Naive thymus-derived CD4-positive, alpha-beta T cell (primary cell): ENCODE measurements around the gene GNB3. TPM values are rescaled to one million over a fixed set of nuclear protein-coding genes. Genes with fewer than 3 reads are reported as not detected.

ENCODE experiments used
- ATAC-seq: fragments of 150-1000 bp; cut with Tn5 transposase; 2 replicates; pipeline ENCODE4 v1.10.0; 2021; ENCODE audit warnings: mild to moderate bottlenecking, moderate library complexity
- CTCF ChIA-PET: fragments of 350-600 bp; sonication (Branson Sonifier 250); formaldehyde crosslinking; loops from one replicate; lab custom pipeline; 2021; ENCODE audit warnings: antibody characterized with exemption; lab: Charles Lee
- POLR2A ChIA-PET: fragments of 350-600 bp; sonication (Branson Sonifier 250); formaldehyde crosslinking; loops from one replicate; lab custom pipeline; 2021; ENCODE audit warnings: antibody characterized with exemption, inconsistent platforms; lab: Charles Lee
- DNase-seq, 9 donors: peaks; one replicate each; pipeline versions ENCODE4 v3.0.0 to v3.0.0-alpha.2; 2020 to 2022; ENCODE audit warnings: mixed read lengths in 1 of 9
- H3K27ac ChIP-seq: one replicate; pipeline ENCODE4 v1.7.0; 2013; ENCODE audit warnings: mild to moderate bottlenecking, low read depth, low read length, moderate library complexity
- H3K27me3 ChIP-seq, 2 donors: one replicate each; pipeline ENCODE4 v1.7.0; 2013; ENCODE audit warnings: low read length in 2 of 2, mild to moderate bottlenecking in 2 of 2, moderate library complexity in 2 of 2; ENCODE audit not compliant: control insufficient read depth in 2 of 2, insufficient read depth in 2 of 2
- H3K36me3 ChIP-seq, 3 experiments: 1 replicate in 2 of 3; 2 replicates in 1 of 3; pipeline ENCODE4 v1.7.0; 2013; ENCODE audit warnings: low read length in 3 of 3, mild to moderate bottlenecking in 3 of 3, moderate library complexity in 1 of 3; ENCODE audit not compliant: insufficient read depth in 3 of 3, control insufficient read depth in 2 of 3
- H3K4me1 ChIP-seq, 2 donors: one replicate each; pipeline ENCODE4 v1.7.0; 2013; ENCODE audit warnings: low read length in 2 of 2, mild to moderate bottlenecking in 2 of 2, moderate library complexity in 1 of 2; ENCODE audit not compliant: control insufficient read depth in 2 of 2, insufficient read depth in 2 of 2
- H3K4me3 ChIP-seq: 2 replicates; pipeline ENCODE4 v1.7.0; 2013; ENCODE audit warnings: mild to moderate bottlenecking, low read length
- H3K9me3 ChIP-seq, 3 experiments: 1 replicate in 2 of 3; 2 replicates in 1 of 3; pipeline ENCODE4 v1.7.0; 2013; ENCODE audit warnings: low read length in 3 of 3; ENCODE audit not compliant: control insufficient read depth in 2 of 3
- H3K27ac Mint-ChIP-seq, 9 donors: one replicate each; pipeline ENCODE4 v1.8.0; 2020 to 2022; ENCODE audit warnings: mixed read lengths in 9 of 9, mild to moderate bottlenecking in 8 of 9, moderate library complexity in 5 of 9, inconsistent platforms in 2 of 9
- H3K27me3 Mint-ChIP-seq, 5 donors: one replicate each; pipeline ENCODE4 v1.8.0; 2021 to 2022; ENCODE audit warnings: mixed read lengths in 5 of 5, mild to moderate bottlenecking in 1 of 5
- H3K36me3 Mint-ChIP-seq, 5 donors: one replicate each; pipeline ENCODE4 v1.8.0; 2020 to 2022; ENCODE audit warnings: mixed read lengths in 5 of 5, mild to moderate bottlenecking in 3 of 5, inconsistent platforms in 1 of 5
- H3K4me1 Mint-ChIP-seq, 7 donors: one replicate each; pipeline ENCODE4 v1.8.0; 2020 to 2022; ENCODE audit warnings: mixed read lengths in 7 of 7, mild to moderate bottlenecking in 3 of 7, inconsistent platforms in 1 of 7
- H3K4me3 Mint-ChIP-seq, 10 donors: one replicate each; pipeline ENCODE4 v1.8.0; 2020 to 2022; ENCODE audit warnings: mild to moderate bottlenecking in 10 of 10, mixed read lengths in 10 of 10, moderate library complexity in 6 of 10, inconsistent platforms in 2 of 10
- H3K9me3 Mint-ChIP-seq, 11 donors: one replicate each; pipeline ENCODE4 v1.8.0; 2020 to 2022; ENCODE audit warnings: mixed read lengths in 11 of 11, mild to moderate bottlenecking in 4 of 11, inconsistent platforms in 1 of 11, moderate library complexity in 1 of 11
- intact Hi-C, 2 donors: fragments of 100-400 bp; cut with micrococcal nuclease; formaldehyde crosslinking; loops; one replicate each; pipeline ENCODE4 v1.15.1; 2023
- polyA plus RNA-seq, 2 donors: library from polyadenylated mRNA; unstranded; fragments of 300-500 nt; fragmentation: Illumina TruSeq; gene quantifications; one replicate each; pipeline ENCODE4 v1.2.3, GENCODE V29; 2021
- total RNA-seq, 6 experiments: library from RNA in 5 of 6; stranded (reverse) in 5 of 6; gene quantifications; 1 replicate in 5 of 6; 2 replicates in 1 of 6; pipeline ENCODE4 v1.2.3 and lab custom pipeline; 2021 to 2026

Gene GNB3
- total and polyA plus RNA-seq, 7 experiments from 2014 or later: 0.23 to 11.8 (median 2.5) TPM; not detected in 1

- no peak for ATAC-seq
These were observed 7.0 kb downstream of the GNB3 start for GRCh38 chr12:6847676-6848075.

GRCh38 chr12:6849427-6849826, 8.7 kb downstream of the GNB3 start:
- Histone ChIP-seq H3K4me3 (no peak overlapping the region), H3K36me3 (peaks cover 0 to 6% (median 4%) of the 10 kb centered on the region in 3 experiments), H3K27ac (no peak overlapping the region), H3K9me3 (no peaks in the 10 kb centered on the region), H3K4me1 (peaks cover 16 to 17% of the 10 kb centered on the region in 2 donors), H3K27me3 (no peaks in the 10 kb centered on the region)
- Mint-ChIP-seq H3K4me1 (peaks cover 12 to 38% (median 22%) of the 10 kb centered on the region in 7 donors), H3K27me3 (no peaks in the 10 kb centered on the region), H3K9me3 (no peaks in the 10 kb centered on the region), H3K27ac (peak overlapping the region in 2 of 9 donors; percentile 9 to 65), H3K36me3 (peaks cover 0 to 25% (median 8%) of the 10 kb centered on the region in 5 donors), H3K4me3 (peak overlapping the region in 2 of 10 donors; percentile 48 to 95)
- ATAC-seq (no peak), DNase-seq (no peak)
- POLR2A ChIA-PET: interaction anchor here (0.6 to 1.2 kb wide), 3 partner anchors 38 to 144 kb away, joined by 3 to 4 read pairs (median 3); partner anchors contain the start of gene COPS7A
- intact Hi-C loops: no loop called here
- CTCF ChIA-PET: interaction anchor here (0.6 to 2.0 kb wide), 3 partner anchors 14 to 227 kb away, joined by 3 to 5 read pairs (median 4); partner anchors contain the start of gene P3H3

More at GRCh38 chr12:6847676-6848075, 7.0 kb downstream of the GNB3 start:
- H3K4me1 Mint-ChIP-seq: peaks cover 0 to 25% (median 7%) of the 10 kb centered on the region in 7 donors
- peak overlapping the region in 1 of 9 donors; percentile 44 for H3K27ac Mint-ChIP-seq
- Histone ChIP-seq H3K27ac (no peak overlapping the region), H3K36me3 (peaks cover 0 to 6% (median 4%) of the 10 kb centered on the region in 3 experiments), H3K4me3 (no peak overlapping the region), H3K4me1 (peaks cover 0 to 5% of the 10 kb centered on the region in 2 donors), H3K9me3 (no peaks in the 10 kb centered on the region), H3K27me3 (no peaks in the 10 kb centered on the region)
- DNase-seq: no peak
- no peaks in the 10 kb centered on the region for H3K27me3 Mint-ChIP-seq
- ChIA-PET CTCF (interaction anchor here (0.6 to 2.3 kb wide), 3 partner anchors 25 to 90 kb away, joined by 3 to 5 read pairs (median 3); partner anchors contain the start of gene SPSB2), POLR2A (no interaction called here)
- no peaks in the 10 kb centered on the region for H3K9me3 Mint-ChIP-seq
- no peak overlapping the region for H3K4me3 Mint-ChIP-seq
- peaks cover 0 to 22% (median 10%) of the 10 kb centered on the region in 5 donors for H3K36me3 Mint-ChIP-seq
- intact Hi-C loops: no loop called here

GRCh38 chr12:6849976-6850560, 9.3 kb downstream of the GNB3 start:
- H3K36me3 Mint-ChIP-seq: peaks cover 0 to 25% (median 1%) of the 10 kb centered on the region in 5 donors
- CTCF ChIA-PET: interaction anchor here (2.0 to 4.0 kb wide), 2 partner anchors 18 to 21 kb away, joined by 5 to 31 read pairs; partner anchors contain the start of genes P3H3 and TPI1

GRCh38 chr12:6850796-6851152, 10.0 kb downstream of the GNB3 start:
- Mint-ChIP-seq H3K4me1 (peaks cover 12 to 38% (median 27%) of the 10 kb centered on the region in 7 donors), H3K4me3 (peak overlapping the region in 7 of 10 donors; percentile 58 to 98 (median 94)), H3K36me3 (peaks cover 0 to 26% (median 0%) of the 10 kb centered on the region in 5 donors), H3K9me3 (no peaks in the 10 kb centered on the region), H3K27me3 (no peaks in the 10 kb centered on the region), H3K27ac (peak overlapping the region in 7 of 9 donors; percentile 89 to 99 (median 96))
- Histone ChIP-seq H3K4me1 (peaks cover 16 to 18% of the 10 kb centered on the region in 2 donors), H3K9me3 (no peaks in the 10 kb centered on the region), H3K4me3 (no peak overlapping the region), H3K27me3 (no peaks in the 10 kb centered on the region), H3K36me3 (peaks cover 0 to 8% (median 4%) of the 10 kb centered on the region in 3 experiments), H3K27ac (no peak overlapping the region)
- no peak for DNase-seq
- no peak for ATAC-seq
- CTCF ChIA-PET: interaction anchor here (0.8 to 5.3 kb wide), 6 partner anchors 15 to 167 kb away, joined by 3 to 40 read pairs (median 6); partner anchors contain the start of genes COPS7A, LPCAT3, SPSB2 and TPI1
- POLR2A ChIA-PET: interaction anchor here (1.0 to 4.4 kb wide), 22 partner anchors 8 to 162 kb away, joined by 3 to 90 read pairs (median 12); partner anchors contain the start of genes C12orf57, CD4, COPS7A and MLF2
- intact Hi-C loops: loop anchor here (1.0 to 5.0 kb wide), 8 partner anchors 15 to 380 kb away; partner anchors contain the start of genes VAMP1 (in 2 of the 2), C1RL (in 1 of the 2), LPCAT3 (in 1 of the 2) and MLF2 (in 1 of the 2)

More at GRCh38 chr12:6849976-6850560, 9.3 kb downstream of the GNB3 start:
- POLR2A ChIA-PET: interaction anchor here (0.6 to 3.6 kb wide), 5 partner anchors 9 to 145 kb away, joined by 3 to 20 read pairs (median 3); partner anchors contain the start of gene COPS7A
- no peak for ATAC-seq
- Mint-ChIP-seq H3K4me1 (peaks cover 12 to 38% (median 26%) of the 10 kb centered on the region in 7 donors), H3K27me3 (no peaks in the 10 kb centered on the region), H3K9me3 (no peaks in the 10 kb centered on the region), H3K27ac (peak overlapping the region in 3 of 9 donors; percentile 45 to 87 (median 64)), H3K4me3 (peak overlapping the region in 4 of 10 donors; percentile 8 to 95 (median 42))
- H3K9me3 ChIP-seq: no peaks in the 10 kb centered on the region
- intact Hi-C loops: loop anchor here (2.0 to 5.0 kb wide), 3 partner anchors 257 to 379 kb away; partner anchors contain the start of genes C1RL (in 1 of the 2), PEX5 (in 1 of the 2) and VAMP1 (in 1 of the 2)
- H3K36me3 ChIP-seq: peaks cover 0 to 4% (median 2%) of the 10 kb centered on the region in 3 experiments
- no peaks in the 10 kb centered on the region for H3K27me3 ChIP-seq
- DNase-seq: no peak
- H3K4me3 ChIP-seq: no peak overlapping the region
- H3K4me1 ChIP-seq: peaks cover 16 to 18% of the 10 kb centered on the region in 2 donors
- no peak overlapping the region for H3K27ac ChIP-seq

- DNase-seq: peak; percentile 70 to 95 (median 89)
- peak within 1 kb of the TSS; percentile 87 for H3K4me3 ChIP-seq
- Mint-ChIP-seq H3K9me3 (no peaks in the 10 kb centered on the region), H3K4me3 (peak within 1 kb of the TSS; percentile 89 to 100 (median 94)), H3K27me3 (no peaks in the 10 kb centered on the region), H3K36me3 (peaks cover 0 to 26% (median 0%) of the 10 kb centered on the region in 5 donors), H3K27ac (peak within 1 kb of the TSS; percentile 89 to 99 (median 97)), H3K4me1 (peaks cover 12 to 38% (median 28%) of the 10 kb centered on the region in 7 donors)
- H3K9me3 ChIP-seq: no peaks in the 10 kb centered on the region
- POLR2A ChIA-PET: interaction anchor here (0.5 to 4.4 kb wide), 40 partner anchors 9 to 1230 kb away, joined by 3 to 90 read pairs (median 4); partner anchors contain the start of genes C12orf57, CD4, COPS7A and ENO2
- intact Hi-C loops: loop anchor here (1.0 to 5.0 kb wide), 8 partner anchors 16 to 381 kb away; partner anchors contain the start of genes VAMP1 (in 2 of the 2), C1RL (in 1 of the 2), LPCAT3 (in 1 of the 2) and MLF2 (in 1 of the 2)
- ATAC-seq: peak; percentile 60
- peaks cover 0 to 14% (median 5%) of the 10 kb centered on the region in 3 experiments for H3K36me3 ChIP-seq
- peak within 1 kb of the TSS; percentile 85 for H3K27ac ChIP-seq
- H3K27me3 ChIP-seq: no peaks in the 10 kb centered on the region
- H3K4me1 ChIP-seq: peaks cover 16 to 18% of the 10 kb centered on the region in 2 donors
- CTCF ChIA-PET: interaction anchor here (0.6 to 5.3 kb wide), 18 partner anchors 13 to 255 kb away, joined by 3 to 40 read pairs (median 5); partner anchors contain the start of genes COPS7A, LPCAT3, SPSB2 and TPI1
These were observed 10.6 kb downstream of the GNB3 start, which contains the start of gene CDCA3 for GRCh38 chr12:6851153-6851920. Gene CDCA3 (minus strand): TSS chr12:6851286. CDS start chr12:6850952, 334 bp downstream.
